ENCODE data around the gene GLDN. TPM values are rescaled to one million over a fixed set of nuclear protein-coding genes. Genes with fewer than 3 reads are reported as not detected.
"Not testable (repeated sequence)": the region's sequence is repeated elsewhere in the genome, so short reads cannot be mapped to it uniquely, and the experiment has no call there.

Gene GLDN
- total and polyA plus RNA-seq, 7 donors = 0.07 to 1.7 (median 1.1) TPM

GRCh38 chr15:51403946-51404695, 62.7 kb downstream of the GLDN start:
- DNase-seq (no peak), ATAC-seq (no peak)
- WGBS, 3 donors = 83 to 92% (median 84%) methylated on average over 9 of the region's 9 CpGs
- no peak overlapping the region for H3K4me3 ChIP-seq
- H3K4me1 ChIP-seq = no peaks in the 10 kb centered on the region
- intact Hi-C loops (cut with DNase I) = loop anchor here in 1 of 2 donors (5.0 kb wide), 1 partner anchor 242 kb away; no protein-coding TSS in a partner anchor
- H3K27me3 ChIP-seq (ENCODE audit: insufficient read depth in 3 of 3, low read length in 2 of 3) = no peaks in the 10 kb centered on the region
- no peak overlapping the region for H3K27ac ChIP-seq
- H3K9me3 ChIP-seq = no peaks in the 10 kb centered on the region
- TF ChIP-seq CTCF (IDR thresholded peaks at IDR 0.05) = no peak
- no peaks in the 10 kb centered on the region for H3K36me3 ChIP-seq (ENCODE audit: insufficient read depth in 1 of 2, low read depth in 1 of 2)

- no peak for TF ChIP-seq CTCF (IDR thresholded peaks at IDR 0.05)
- Histone ChIP-seq H3K4me3 (no peak overlapping the region), H3K4me1 (no peaks in the 10 kb centered on the region), H3K27ac (no peak overlapping the region), H3K9me3 (no peaks in the 10 kb centered on the region), H3K27me3 (ENCODE audit: insufficient read depth in 3 of 3, low read length in 2 of 3) (no peaks in the 10 kb centered on the region), H3K36me3 (ENCODE audit: insufficient read depth in 1 of 2, low read depth in 1 of 2) (no peaks in the 10 kb centered on the region)
- 72 to 85% (median 76%) methylated on average over 11 of the region's 11 CpGs for WGBS, 3 donors
- DNase-seq (no peak), ATAC-seq (no peak)
- intact Hi-C loops (cut with DNase I) = no loop called here
These were observed 64.5 kb downstream of the GLDN start for GRCh38 chr15:51405693-51406523.

- H3K36me3 ChIP-seq (ENCODE audit: insufficient read depth in 1 of 2, low read depth in 1 of 2) = no peaks in the 10 kb centered on the region
- 81 to 87% (median 87%) methylated on average over 4 of the region's 4 CpGs for WGBS, 3 donors
- intact Hi-C loops (cut with DNase I) = no loop called here
- H3K4me3 ChIP-seq = no peak overlapping the region
- no peak for ATAC-seq
- TF ChIP-seq CTCF (IDR thresholded peaks at IDR 0.05) = no peak
- H3K9me3 ChIP-seq = no peaks in the 10 kb centered on the region
- no peaks in the 10 kb centered on the region for H3K4me1 ChIP-seq
- DNase-seq = no peak
- no peaks in the 10 kb centered on the region for H3K27me3 ChIP-seq (ENCODE audit: insufficient read depth in 3 of 3, low read length in 2 of 3)
- H3K27ac ChIP-seq = no peak overlapping the region
These were observed 72.9 kb downstream of the GLDN start for GRCh38 chr15:51414256-51414860.

- TF ChIP-seq CTCF (IDR thresholded peaks at IDR 0.05) = no peak
- Histone ChIP-seq H3K27ac (no peak overlapping the region), H3K9me3 (no peaks in the 10 kb centered on the region), H3K4me3 (no peak overlapping the region), H3K27me3 (ENCODE audit: insufficient read depth in 3 of 3, low read length in 2 of 3) (no peaks in the 10 kb centered on the region), H3K4me1 (no peaks in the 10 kb centered on the region), H3K36me3 (ENCODE audit: insufficient read depth in 1 of 2, low read depth in 1 of 2) (no peaks in the 10 kb centered on the region)
- intact Hi-C loops (cut with DNase I) = no loop called here
- 40 to 47% (median 46%) methylated on average over 4 of the region's 4 CpGs for WGBS, 3 donors
- DNase-seq = no peak
- ATAC-seq = no peak
These were observed 74.7 kb downstream of the GLDN start for GRCh38 chr15:51416129-51416528.

- 95 to 97% (median 96%) methylated on average over 5 to 7 of the region's 16 CpGs for WGBS, 3 donors
- not testable (repeated sequence) for H3K4me3 ChIP-seq
These were observed 81.6 kb downstream of the GLDN start for GRCh38 chr15:51423040-51423439.

More at GRCh38 chr15:51423040-51423439, 81.6 kb downstream of the GLDN start:
- ATAC-seq; H3K27me3 ChIP-seq (ENCODE audit: insufficient read depth in 3 of 3, low read length in 2 of 3); H3K27ac ChIP-seq; H3K9me3 ChIP-seq; H3K4me1 ChIP-seq; intact Hi-C loops (cut with DNase I); DNase-seq; H3K36me3 ChIP-seq (ENCODE audit: insufficient read depth in 1 of 2, low read depth in 1 of 2): not testable (repeated sequence)

Measured in psoas muscle (tissue), 8 donors.